ENCODE measurements around the gene GTF2H2C. TPM values are rescaled to one million over a fixed set of nuclear protein-coding genes. Genes with fewer than 3 reads are reported as not detected.

Gene GTF2H2C
- total and polyA plus RNA-seq, 2 of the 8 experiments (the other 6 are each of a cell fraction or from before 2014, with no cell fraction given): 20.8 to 45.1 TPM

- no peaks in the 10 kb centered on the region for H3K27me3 ChIP-seq (replicated peaks in 1 of 4; ENCODE audit: control insufficient read depth in 3 of 4, extremely low read depth in 1 of 4, insufficient read depth in 3 of 4, low read length in 3 of 4)
- CTCF ChIA-PET (ENCODE audit: partially characterized antibody): interaction anchor here (0.7 kb wide), 1 partner anchor 109 kb away, joined by 3 read pairs; no protein-coding TSS in a partner anchor
- no peak overlapping the region for H4K5ac ChIP-seq (ENCODE audit: insufficient read length, low read depth, low read length)
- H3K23me2 ChIP-seq (ENCODE audit: low read depth, low read length): no peaks in the 10 kb centered on the region
- no peak overlapping the region for H3K27ac ChIP-seq (ENCODE audit: low read depth, low read length)
- no peak overlapping the region for H2BK120ac ChIP-seq (replicated peaks; ENCODE audit: low read depth, low read length)
- no peak overlapping the region for H2AFZ ChIP-seq (ENCODE audit: low read length)
- no peak overlapping the region for H2BK20ac ChIP-seq (ENCODE audit: low read length)
- no peak overlapping the region for H2AK5ac ChIP-seq (ENCODE audit: low read depth, low read length)
- no peak overlapping the region for H3K9ac ChIP-seq (replicated peaks in 1 of 4; ENCODE audit: extremely low read depth in 1 of 4, low read depth in 3 of 4, low read length in 3 of 4)
- H3K79me1 ChIP-seq (ENCODE audit: low read depth, low read length): 0 out of 2 replicates have a peak, but pooled peaks cover 2% of the 10 kb centered on the region
- H2BK15ac ChIP-seq (ENCODE audit: low read length): no peak overlapping the region
- H2BK5ac ChIP-seq (ENCODE audit: low read depth, low read length): no peak overlapping the region
- H4K91ac ChIP-seq (replicated peaks; ENCODE audit: insufficient read length, low read length): no peak overlapping the region
- no peak overlapping the region for H3K18ac ChIP-seq (ENCODE audit: extremely low read depth, low read length)
- no peak overlapping the region for H4K8ac ChIP-seq (ENCODE audit: extremely low read depth, insufficient read depth, low read length)
- POLR2A ChIA-PET (ENCODE audit: partially characterized antibody): no interaction called here
- H3K79me2 ChIP-seq (ENCODE audit: control insufficient read depth in 1 of 2, insufficient read depth in 2 of 2, low read length in 2 of 2): peaks cover 0 to 5% of the 10 kb centered on the region in 2 experiments; a peak in 3 of 4 replicates
- H3K4me2 ChIP-seq (ENCODE audit: insufficient read depth in 1 of 2, low read depth in 2 of 2, low read length in 2 of 2): no peak overlapping the region
- H3K36me3 ChIP-seq (ENCODE audit: control insufficient read depth in 2 of 4, insufficient read depth in 4 of 4, low read length in 3 of 4): peaks cover 2 to 22% (median 10%) of the 10 kb centered on the region in 4 experiments; a peak in 5 of 8 replicates
- H3K23ac ChIP-seq (ENCODE audit: insufficient read length): no peak overlapping the region
- no peak overlapping the region for H2BK12ac ChIP-seq (ENCODE audit: low read depth, low read length)
- 100% methylated on average over 1 of the region's 1 CpG; no CpG with 5 or more reads in 1 of the 2 experiments for WGBS, 2 experiments (ENCODE audit: extremely low coverage in 1 of 2, insufficient coverage in 1 of 2, insufficient read length in 1 of 2, insufficient replicate concordance in 2 of 2, low coverage in 1 of 2, low lambda C conversion rate in 2 of 2, missing lambda C conversion rate in 1 of 2)
- H3K9me3 ChIP-seq (ENCODE audit: insufficient read depth in 2 of 2, low read depth in 1 of 2, low read length in 1 of 2): peaks cover 4 to 14% of the 10 kb centered on the region in 2 experiments; a peak in 2 of 4 replicates
- H3K4me3 ChIP-seq (ENCODE audit: extremely low read depth in 1 of 4, insufficient read depth in 2 of 4, low read depth in 3 of 4, low read length in 4 of 4): no peak overlapping the region
- H3K14ac ChIP-seq (ENCODE audit: insufficient read length): no peak overlapping the region
- no peak overlapping the region for H3K4ac ChIP-seq (replicated peaks; ENCODE audit: insufficient read length, low read depth, low read length)
- no peaks in the 10 kb centered on the region for H3K4me1 ChIP-seq (replicated peaks in 1 of 4; ENCODE audit: control insufficient read depth in 3 of 4, insufficient read depth in 4 of 4, low read length in 3 of 4)
- H3K56ac ChIP-seq (replicated peaks; ENCODE audit: insufficient read length, low read depth, low read length): no peak overlapping the region
- no peaks in the 10 kb centered on the region for H4K20me1 ChIP-seq (replicated peaks in 1 of 2; ENCODE audit: control insufficient read depth in 1 of 2, insufficient read depth in 2 of 2, low read length in 2 of 2)
- FAIRE-seq: no peak
- DNase-seq (ENCODE audit: low read depth in 1 of 2, low spot score in 2 of 2): no peak
- no peak for TF ChIP-seq ZNF274 (IDR thresholded peaks at IDR 0.05; ENCODE audit: borderline replicate concordance, extremely low read depth, low read length)
- no peak for TF ChIP-seq PHF8 (conservative IDR thresholded peaks at IDR 0.05; ENCODE audit: low read depth, low read length)
- TF ChIP-seq CTCF (IDR thresholded peaks at IDR 0.05; ENCODE audit: control extremely low read depth in 1 of 3, insufficient read depth in 1 of 3, low read depth in 1 of 3, low read length in 3 of 3): no peak
- no peak for TF ChIP-seq GTF2F1 (IDR thresholded peaks at IDR 0.05; ENCODE audit: borderline replicate concordance, low read depth, low read length)
- no peak for TF ChIP-seq SP2 (IDR thresholded peaks at IDR 0.05; ENCODE audit: low read length)
- TF ChIP-seq GABPA (IDR thresholded peaks at IDR 0.05; ENCODE audit: borderline replicate concordance, insufficient read depth, low read length): no peak
- no peak for TF ChIP-seq JUND (IDR thresholded peaks at IDR 0.05; ENCODE audit: low read length)
- no peak for TF ChIP-seq USF2 (IDR thresholded peaks at IDR 0.05; ENCODE audit: low read length)
- no peak for TF ChIP-seq EZH2 (IDR thresholded peaks at IDR 0.05; ENCODE audit: low read depth, low read length, severe bottlenecking)
- no peak for TF ChIP-seq CBX5 (IDR thresholded peaks at IDR 0.05; ENCODE audit: low read depth, low read length)
These were observed 43.2 kb upstream of the GTF2H2C start for GRCh38 chr5:69516769-69517168.
